Activated naive CD8-positive, alpha-beta T cell treated with anti-CD3 and anti-CD28 coated beads, Interleukin-2, amount 50 U/mL, for 24 hours (primary cell): ENCODE results near the gene FZD10.

ENCODE experiments used
- ATAC-seq: fragments of 150-1000 bp; cut with Tn5 transposase; one replicate; pipeline ENCODE4 v1.10.0; 2021
- DNase-seq: peaks from one replicate; pipeline ENCODE4 v3.0.0; 2021
- H3K27ac Mint-ChIP-seq: one replicate; pipeline ENCODE4 v1.8.0; 2021; ENCODE audit warnings: mild to moderate bottlenecking, mixed read lengths
- H3K27me3 Mint-ChIP-seq: one replicate; pipeline ENCODE4 v1.8.0; 2021; ENCODE audit warnings: mixed read lengths
- H3K36me3 Mint-ChIP-seq: one replicate; pipeline ENCODE4 v1.8.0; 2021; ENCODE audit warnings: low read depth, mixed read lengths
- H3K4me1 Mint-ChIP-seq: one replicate; pipeline ENCODE4 v1.8.0; 2021; ENCODE audit warnings: mixed read lengths
- H3K4me3 Mint-ChIP-seq: one replicate; pipeline ENCODE4 v1.8.0; 2021; ENCODE audit warnings: mild to moderate bottlenecking, moderate library complexity, mixed read lengths
- H3K9me3 Mint-ChIP-seq: one replicate; pipeline ENCODE4 v1.8.0; 2021; ENCODE audit warnings: mixed read lengths

FZD10 gene

DNA sequence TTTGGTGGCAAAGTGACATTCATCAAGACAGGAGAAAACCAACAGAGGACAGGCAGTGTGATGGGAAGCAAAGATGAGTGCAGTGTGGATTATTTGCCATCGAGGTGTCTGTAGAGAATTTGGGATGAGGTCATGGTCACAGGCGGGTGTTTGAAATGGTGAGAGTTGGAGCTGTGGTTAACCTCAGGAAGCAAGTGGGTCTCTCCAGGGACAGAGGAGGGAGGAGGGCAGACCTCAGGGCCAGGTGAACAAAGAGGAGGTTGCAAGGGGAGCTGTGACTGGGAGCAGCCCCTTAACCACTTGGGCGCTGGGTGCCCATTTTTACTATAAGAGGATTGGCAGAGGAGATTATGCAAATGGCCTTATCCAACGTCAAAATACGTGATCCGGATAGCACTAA lies 7.0 kb downstream of the FZD10 start:
- H3K36me3 Mint-ChIP-seq = no peaks in the 10 kb centered on the region
- no peak for ATAC-seq
- H3K9me3 Mint-ChIP-seq = no peaks in the 10 kb centered on the region
- no peak overlapping the region for H3K4me3 Mint-ChIP-seq
- no peak for DNase-seq
- H3K27ac Mint-ChIP-seq = no peak overlapping the region
- peaks cover 42% of the 10 kb centered on the region for H3K27me3 Mint-ChIP-seq
- no peaks in the 10 kb centered on the region for H3K4me1 Mint-ChIP-seq

DNA sequence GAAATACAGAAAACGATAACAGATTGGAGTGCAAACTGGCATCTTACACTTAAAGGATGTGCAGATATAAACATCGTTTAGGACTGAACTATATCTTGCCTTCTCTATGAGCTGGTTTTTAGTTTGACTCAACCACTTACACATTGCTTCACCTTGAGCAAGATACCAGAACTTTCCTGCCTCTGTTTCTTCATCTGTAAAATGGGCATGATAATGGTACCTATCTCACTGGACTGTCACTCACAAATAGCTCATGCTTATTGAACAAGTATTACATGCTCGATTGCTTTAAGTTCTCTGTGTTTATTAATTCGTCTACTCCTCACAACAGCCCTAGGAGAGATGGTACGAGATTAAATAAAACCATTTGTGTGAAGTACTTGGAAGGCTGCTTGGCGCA lies 7.7 kb downstream of the FZD10 start:
- Mint-ChIP-seq H3K9me3 (no peaks in the 10 kb centered on the region), H3K27me3 (peaks cover 35% of the 10 kb centered on the region), H3K36me3 (no peaks in the 10 kb centered on the region), H3K4me3 (no peak overlapping the region), H3K27ac (no peak overlapping the region), H3K4me1 (no peaks in the 10 kb centered on the region)
- ATAC-seq (no peak), DNase-seq (no peak)

DNA sequence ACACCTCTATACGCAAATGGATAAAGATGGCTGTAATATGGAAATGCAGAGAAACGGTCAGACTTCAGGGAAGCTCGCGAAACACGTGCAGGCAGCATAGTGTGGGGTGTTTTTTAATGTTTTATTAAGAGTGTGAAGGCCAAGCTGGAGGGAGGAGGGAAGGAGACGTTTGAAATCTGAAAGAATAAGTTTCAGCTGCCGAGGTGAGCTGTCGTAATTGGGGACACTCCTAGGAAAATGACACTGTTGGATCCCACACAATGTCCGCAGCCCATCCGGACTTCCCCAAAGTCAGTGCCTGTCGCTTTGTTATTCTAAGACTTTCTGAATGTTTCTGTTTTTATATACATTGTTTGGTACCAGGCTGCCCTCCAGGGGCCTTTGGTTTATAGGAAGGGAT lies 8.3 kb downstream of the FZD10 start:
- Mint-ChIP-seq H3K27me3 (peaks cover 30% of the 10 kb centered on the region), H3K9me3 (no peaks in the 10 kb centered on the region), H3K4me3 (no peak overlapping the region), H3K36me3 (no peaks in the 10 kb centered on the region), H3K27ac (no peak overlapping the region), H3K4me1 (no peaks in the 10 kb centered on the region)
- no peak for ATAC-seq
- DNase-seq = no peak

DNA sequence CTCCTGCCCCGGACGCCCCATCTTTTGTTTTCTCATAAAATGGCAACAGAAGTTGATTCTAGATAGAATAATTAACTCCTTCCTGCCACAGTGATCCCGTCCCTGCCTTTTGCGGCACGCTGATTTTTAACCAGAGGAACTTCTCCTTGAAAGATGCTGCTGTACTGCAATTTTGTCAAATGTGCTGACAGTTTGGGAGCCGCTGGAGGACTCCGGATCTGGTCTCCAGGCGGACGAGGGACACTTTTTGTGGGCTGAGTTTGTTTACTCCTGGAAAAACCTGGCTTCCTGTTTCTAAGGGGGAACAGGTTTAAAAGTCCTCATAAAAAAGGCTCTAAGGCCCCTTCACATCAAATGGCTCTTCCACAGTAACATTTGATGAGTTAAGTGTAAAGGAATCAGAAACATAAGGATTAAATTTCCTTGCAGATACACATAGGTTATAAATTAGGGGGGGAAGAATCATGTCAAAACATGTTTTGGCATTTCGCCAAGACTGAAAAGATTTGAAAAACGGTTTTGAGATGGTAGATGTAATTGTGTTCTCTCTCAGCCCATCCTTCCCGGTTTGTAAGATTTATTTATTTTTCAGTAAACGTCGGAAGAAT lies 15.5 kb downstream of the FZD10 start:
- DNase-seq = no peak
- Mint-ChIP-seq H3K9me3 (peaks cover 13% of the 10 kb centered on the region), H3K36me3 (no peaks in the 10 kb centered on the region), H3K4me1 (no peaks in the 10 kb centered on the region), H3K27me3 (peaks cover 16% of the 10 kb centered on the region), H3K4me3 (no peak overlapping the region), H3K27ac (no peak overlapping the region)
- ATAC-seq = no peak

DNA sequence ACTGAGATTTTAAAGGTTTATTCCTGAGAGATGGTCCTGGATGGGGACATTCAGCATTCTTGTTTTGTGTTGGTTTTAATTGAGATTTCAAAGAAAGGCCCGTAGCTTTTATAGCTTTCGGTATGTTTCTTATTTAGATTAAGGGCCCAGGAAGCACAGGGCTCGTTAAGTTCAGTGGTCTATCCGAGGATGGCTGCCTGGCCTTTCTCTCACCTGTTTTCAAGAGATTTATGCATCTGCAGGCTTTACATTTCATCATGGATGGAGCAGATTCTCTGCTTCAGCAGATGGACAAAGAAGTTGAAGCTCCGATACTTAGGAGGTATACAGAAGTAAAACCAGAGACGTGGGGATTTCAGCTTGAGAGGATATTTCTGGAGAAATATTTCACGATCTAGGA lies 16.0 kb downstream of the FZD10 start:
- Mint-ChIP-seq H3K4me1 (no peaks in the 10 kb centered on the region), H3K9me3 (peaks cover 13% of the 10 kb centered on the region), H3K27ac (no peak overlapping the region), H3K36me3 (no peaks in the 10 kb centered on the region), H3K4me3 (no peak overlapping the region), H3K27me3 (peaks cover 16% of the 10 kb centered on the region)
- DNase-seq (no peak), ATAC-seq (no peak)

DNA sequence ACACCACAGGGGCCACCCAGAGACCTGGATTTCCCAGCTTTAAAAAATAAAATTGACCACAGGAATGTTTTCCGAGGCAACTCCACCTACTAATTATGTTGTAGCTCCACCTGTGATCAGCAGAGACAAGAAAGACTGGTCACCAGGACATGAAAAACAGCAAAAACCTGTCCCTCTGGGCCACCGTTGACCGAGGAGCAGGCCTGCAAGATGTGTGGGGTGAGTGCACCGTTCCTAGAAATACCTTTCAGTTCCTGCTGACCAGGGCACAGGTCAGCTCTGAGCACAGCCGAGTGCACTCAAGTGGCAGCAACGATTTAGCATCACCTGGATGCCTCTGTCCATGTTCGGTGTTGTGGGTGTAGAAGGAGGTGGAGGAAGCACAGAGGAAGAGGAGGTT lies 16.9 kb downstream of the FZD10 start:
- no peaks in the 10 kb centered on the region for H3K4me1 Mint-ChIP-seq
- no peak overlapping the region for H3K27ac Mint-ChIP-seq
- H3K36me3 Mint-ChIP-seq = no peaks in the 10 kb centered on the region
- peaks cover 13% of the 10 kb centered on the region for H3K9me3 Mint-ChIP-seq
- H3K4me3 Mint-ChIP-seq = no peak overlapping the region
- ATAC-seq (no peak), DNase-seq (no peak)
- peaks cover 16% of the 10 kb centered on the region for H3K27me3 Mint-ChIP-seq

DNA sequence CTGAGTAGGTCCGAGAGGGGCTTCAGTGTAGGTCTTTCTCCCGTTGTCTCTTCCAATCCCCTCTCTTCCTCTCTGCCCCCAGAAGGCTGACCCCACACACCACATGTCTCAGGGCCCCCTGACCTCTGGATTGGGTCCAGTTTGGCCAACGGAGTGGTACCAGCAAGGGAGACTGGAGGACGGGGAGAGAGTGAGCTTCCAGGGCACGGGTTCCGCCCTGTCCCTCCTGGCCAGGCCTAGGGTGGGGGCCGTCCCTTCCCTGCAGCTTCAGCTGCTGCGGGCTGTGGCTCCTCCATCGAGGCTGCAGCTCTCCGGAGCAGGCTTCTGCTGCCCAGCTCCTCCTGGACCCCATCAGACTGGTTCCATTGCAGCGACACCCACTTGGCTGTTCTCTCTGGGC lies 17.4 kb downstream of the FZD10 start:
- Mint-ChIP-seq H3K27me3 (peaks cover 16% of the 10 kb centered on the region), H3K27ac (no peak overlapping the region), H3K9me3 (peaks cover 13% of the 10 kb centered on the region), H3K4me3 (no peak overlapping the region), H3K36me3 (no peaks in the 10 kb centered on the region), H3K4me1 (no peaks in the 10 kb centered on the region)
- ATAC-seq (no peak), DNase-seq (no peak)

DNA sequence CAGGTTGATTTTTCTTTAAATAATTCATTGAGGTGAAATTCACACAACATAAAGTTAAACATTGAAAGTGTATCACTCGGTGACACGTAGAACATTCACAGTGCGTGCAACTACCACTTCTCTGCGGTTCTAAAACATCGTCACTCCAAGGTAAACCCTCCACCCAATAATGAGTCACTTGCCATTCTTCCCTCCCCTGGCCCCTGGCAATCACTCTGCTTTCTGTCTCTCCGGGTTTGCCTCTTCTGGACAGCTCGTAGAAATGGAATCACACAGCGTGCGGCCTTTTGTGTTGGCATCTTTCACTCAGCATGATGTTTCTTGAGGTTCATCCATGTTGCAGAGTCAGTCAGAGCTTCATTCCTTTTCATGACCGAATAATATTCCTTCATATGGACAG lies 18.9 kb downstream of the FZD10 start:
- no peaks in the 10 kb centered on the region for H3K4me1 Mint-ChIP-seq
- ATAC-seq (no peak), DNase-seq (no peak)
- H3K9me3 Mint-ChIP-seq = peaks cover 13% of the 10 kb centered on the region
- H3K27me3 Mint-ChIP-seq = peaks cover 16% of the 10 kb centered on the region
- no peak overlapping the region for H3K27ac Mint-ChIP-seq
- no peaks in the 10 kb centered on the region for H3K36me3 Mint-ChIP-seq
- no peak overlapping the region for H3K4me3 Mint-ChIP-seq

DNA sequence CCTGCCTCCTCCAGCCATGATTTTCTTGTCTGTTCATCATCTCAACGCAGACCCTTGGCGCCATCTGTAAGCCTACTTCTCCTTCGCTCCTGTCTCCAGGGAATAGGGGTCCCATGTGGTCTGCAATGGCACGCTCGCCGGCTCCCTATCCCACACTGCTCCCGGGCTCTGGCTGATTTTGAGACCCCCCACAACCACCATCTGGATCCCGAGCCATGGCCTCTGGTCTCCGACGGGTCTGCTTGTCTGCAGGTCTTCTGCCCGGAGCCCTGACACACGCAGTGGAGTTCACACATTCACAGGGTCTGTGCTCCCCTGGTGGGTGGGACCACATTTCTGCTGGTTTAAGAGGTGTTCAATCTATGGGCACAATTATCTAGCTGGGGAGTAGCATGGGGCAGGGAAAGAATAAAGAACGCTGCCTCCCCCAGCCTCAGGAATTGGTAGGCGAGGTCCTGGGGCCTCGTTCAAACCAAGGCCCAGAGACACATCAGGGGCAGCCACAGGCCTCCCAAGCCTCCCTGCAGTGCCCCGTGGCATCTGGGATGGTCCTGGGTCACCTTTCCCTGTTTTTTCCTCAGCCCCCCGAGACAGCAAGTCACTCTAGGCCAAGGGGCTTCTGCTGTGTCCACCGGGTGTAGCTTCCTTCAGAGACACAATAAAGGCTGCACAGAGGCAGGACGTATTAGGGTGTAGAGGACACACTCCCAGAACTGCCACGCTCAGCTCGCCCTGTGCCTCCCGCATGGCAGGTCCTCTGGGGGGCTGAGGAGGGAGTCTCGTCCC lies 21.5 kb downstream of the FZD10 start:
- no peak overlapping the region for H3K27ac Mint-ChIP-seq
- no peaks in the 10 kb centered on the region for H3K36me3 Mint-ChIP-seq
- ATAC-seq (no peak), DNase-seq (no peak)
- H3K4me1 Mint-ChIP-seq = no peaks in the 10 kb centered on the region
- peaks cover 13% of the 10 kb centered on the region for H3K9me3 Mint-ChIP-seq
- peaks cover 4% of the 10 kb centered on the region for H3K27me3 Mint-ChIP-seq
- no peak overlapping the region for H3K4me3 Mint-ChIP-seq

DNA sequence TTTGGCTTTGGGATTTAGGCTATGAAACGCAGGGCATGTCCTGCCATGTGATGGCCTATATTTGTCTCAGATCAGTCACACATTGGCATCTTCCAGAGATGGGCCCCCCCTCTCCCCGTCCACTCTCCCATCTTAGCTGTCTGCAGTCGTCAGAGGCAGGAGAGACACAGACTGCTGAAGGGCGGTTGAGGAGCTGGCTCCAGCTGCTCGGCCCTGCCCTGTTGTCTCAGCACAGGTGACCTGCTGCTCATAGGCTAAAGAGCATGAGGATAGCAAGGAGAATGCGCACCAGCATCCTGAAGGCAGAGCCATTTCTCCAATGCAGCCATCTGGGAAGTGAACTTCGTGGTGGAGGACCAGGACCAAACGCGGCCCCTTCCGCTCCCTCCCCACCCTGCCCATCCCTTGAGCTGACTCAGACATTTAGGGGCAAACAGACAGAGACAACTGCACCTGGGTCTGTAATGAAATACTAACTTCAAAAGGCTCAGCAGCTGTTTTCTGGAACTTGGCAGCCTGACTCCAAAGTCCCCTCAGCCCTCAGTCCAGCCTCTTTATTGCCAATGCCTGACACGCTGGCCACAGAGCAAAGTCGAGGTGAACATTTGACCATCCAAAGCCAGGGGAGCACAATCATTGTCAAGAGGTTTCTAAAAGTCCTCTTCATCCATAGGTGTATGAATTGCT lies 22.3 kb downstream of the FZD10 start:
- Mint-ChIP-seq H3K4me3 (no peak overlapping the region), H3K27ac (no peak overlapping the region), H3K27me3 (peaks cover 4% of the 10 kb centered on the region), H3K9me3 (peaks cover 13% of the 10 kb centered on the region), H3K4me1 (no peaks in the 10 kb centered on the region), H3K36me3 (no peaks in the 10 kb centered on the region)
- ATAC-seq = no peak
- DNase-seq = no peak

DNA sequence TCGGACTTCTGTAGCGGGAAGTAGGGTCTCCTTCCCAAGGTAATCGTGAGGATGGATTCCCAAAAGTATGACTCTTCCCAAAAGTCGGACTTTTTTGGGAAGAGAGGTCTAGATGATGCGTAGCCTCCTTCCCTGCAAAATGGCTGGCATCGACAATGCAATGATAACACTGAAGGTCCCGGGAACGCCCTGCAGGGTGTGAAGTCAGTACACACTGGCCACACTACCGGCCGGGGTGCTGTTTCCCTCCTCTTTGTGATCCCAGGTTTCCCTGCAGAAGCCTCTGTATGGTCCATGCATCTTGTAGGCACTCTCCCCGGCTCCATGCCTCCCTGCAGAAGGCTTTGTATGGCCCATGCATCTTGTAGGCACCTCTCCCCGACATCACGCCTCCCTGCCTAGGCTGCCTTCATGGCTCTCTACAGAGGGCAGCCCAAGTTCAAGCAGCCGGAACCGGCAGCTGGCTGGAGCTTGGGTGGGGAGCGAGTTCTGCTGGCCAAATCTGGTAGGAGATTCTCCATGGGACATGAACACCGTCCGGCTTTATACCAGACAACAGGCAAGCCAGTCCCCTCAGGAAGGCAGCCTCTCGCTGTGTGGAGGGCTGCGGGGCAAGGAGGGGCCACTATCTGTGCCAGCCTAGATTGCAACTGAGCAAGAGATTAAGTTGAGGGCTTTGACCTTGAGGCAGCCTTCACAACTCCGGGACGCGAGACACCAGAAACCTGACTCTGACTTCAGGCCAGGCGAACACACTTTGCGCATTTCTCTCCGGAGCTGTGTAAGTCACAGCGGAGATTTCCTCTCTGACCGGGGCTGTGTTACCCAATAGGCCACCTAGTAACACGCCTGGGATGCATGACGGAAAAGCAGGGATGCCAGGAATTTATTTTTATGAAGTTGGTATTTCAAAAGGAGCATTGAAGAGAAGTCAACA lies 23.5 kb downstream of the FZD10 start:
- H3K4me1 Mint-ChIP-seq = no peaks in the 10 kb centered on the region

DNA sequence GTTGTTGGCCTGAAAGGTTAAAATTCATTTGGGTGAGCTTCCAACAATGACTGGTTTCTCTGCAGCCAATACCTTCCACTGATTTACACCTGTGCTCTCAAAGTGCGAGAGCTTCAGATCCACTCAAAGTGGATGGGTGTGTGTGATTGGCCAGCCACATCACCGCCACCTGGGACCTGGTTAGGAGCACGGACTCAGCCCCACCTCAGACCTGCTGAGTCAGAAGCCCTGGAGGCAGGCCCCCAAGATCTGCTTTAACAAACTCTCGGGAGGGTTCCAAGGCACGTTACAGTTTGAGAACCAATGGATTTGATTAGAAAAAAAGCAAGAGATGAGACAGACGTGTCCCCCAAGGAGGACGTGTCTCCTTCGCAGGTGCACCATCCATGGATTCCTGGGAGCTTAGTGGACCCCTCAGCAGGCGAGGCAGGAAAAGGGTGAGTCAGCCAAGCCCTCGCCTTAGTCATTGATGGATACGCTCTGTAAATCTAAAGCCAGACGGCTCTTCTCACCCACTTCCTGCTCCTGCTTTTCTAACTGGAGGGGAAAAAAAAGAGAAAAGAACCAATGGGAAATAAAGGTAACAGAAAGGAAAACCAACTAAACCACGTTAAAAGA lies 24.5 kb downstream of the FZD10 start:
- no peak overlapping the region for H3K27ac Mint-ChIP-seq
- H3K4me1 Mint-ChIP-seq = no peaks in the 10 kb centered on the region

More for the DNA sequence above, 23.5 kb downstream of the FZD10 start:
- Mint-ChIP-seq H3K27me3 (peaks cover 2% of the 10 kb centered on the region), H3K27ac (no peak overlapping the region), H3K36me3 (no peaks in the 10 kb centered on the region), H3K9me3 (peaks cover 13% of the 10 kb centered on the region), H3K4me3 (no peak overlapping the region)
- ATAC-seq (no peak), DNase-seq (no peak)

DNA sequence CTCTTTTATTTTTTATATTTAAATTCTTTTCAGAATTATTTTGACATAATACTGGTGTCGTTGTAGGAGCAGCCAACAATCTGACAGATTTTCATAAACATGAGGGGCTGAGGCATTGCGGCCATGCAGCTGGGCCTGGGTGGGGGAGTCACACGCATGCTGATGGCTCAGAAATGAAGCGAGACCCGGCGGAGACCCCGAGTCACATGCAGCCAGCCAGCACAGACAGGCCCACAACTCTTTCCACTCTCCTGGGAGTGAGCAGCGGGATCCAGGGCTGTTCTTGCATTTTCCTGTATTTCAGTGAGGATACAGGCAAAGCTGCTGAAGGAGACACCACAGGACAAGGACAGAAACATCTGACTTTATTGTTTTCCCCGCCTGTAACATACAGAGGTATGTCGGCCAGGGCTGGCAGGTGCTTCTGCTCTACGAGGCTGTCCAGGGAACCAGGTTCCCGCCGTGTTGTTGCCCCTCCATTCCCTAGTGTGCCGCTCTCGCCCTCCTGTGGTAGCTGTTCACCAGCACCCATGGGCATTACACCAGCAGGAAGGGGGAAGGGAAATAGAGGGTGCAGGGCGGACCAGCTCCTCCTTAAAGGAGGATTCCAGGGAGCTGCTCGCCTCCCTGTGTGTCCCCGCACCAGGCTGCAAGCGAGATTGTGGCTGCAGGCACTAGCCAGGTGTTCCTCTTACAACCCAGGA lies 30.5 kb downstream of the FZD10 start:
- peaks cover 2% of the 10 kb centered on the region for H3K27me3 Mint-ChIP-seq
- H3K4me1 Mint-ChIP-seq = no peaks in the 10 kb centered on the region
- H3K27ac Mint-ChIP-seq = no peak overlapping the region
- H3K36me3 Mint-ChIP-seq = no peaks in the 10 kb centered on the region
- peaks cover 8% of the 10 kb centered on the region for H3K9me3 Mint-ChIP-seq
- DNase-seq (no peak), ATAC-seq (no peak)
- no peak overlapping the region for H3K4me3 Mint-ChIP-seq

More for the DNA sequence above, 24.5 kb downstream of the FZD10 start:
- ATAC-seq = no peak
- no peaks in the 10 kb centered on the region for H3K27me3 Mint-ChIP-seq
- DNase-seq = no peak
- no peak overlapping the region for H3K4me3 Mint-ChIP-seq
- no peaks in the 10 kb centered on the region for H3K36me3 Mint-ChIP-seq
- peaks cover 14% of the 10 kb centered on the region for H3K9me3 Mint-ChIP-seq
